IPS-NIHi7 (cell line): ENCODE measurements around the gene CIAO3.
"Not testable (repeated sequence)": the region's sequence is repeated elsewhere in the genome, so short reads cannot be mapped to it uniquely, and the experiment has no call there.

Experiments
- DNase-seq: peaks from one replicate; pipeline ENCODE4 v3.0.0; 2012; ENCODE audit warnings: mixed read lengths; ENCODE audit errors: extremely low spot score

CIAO3 gene

DNA sequence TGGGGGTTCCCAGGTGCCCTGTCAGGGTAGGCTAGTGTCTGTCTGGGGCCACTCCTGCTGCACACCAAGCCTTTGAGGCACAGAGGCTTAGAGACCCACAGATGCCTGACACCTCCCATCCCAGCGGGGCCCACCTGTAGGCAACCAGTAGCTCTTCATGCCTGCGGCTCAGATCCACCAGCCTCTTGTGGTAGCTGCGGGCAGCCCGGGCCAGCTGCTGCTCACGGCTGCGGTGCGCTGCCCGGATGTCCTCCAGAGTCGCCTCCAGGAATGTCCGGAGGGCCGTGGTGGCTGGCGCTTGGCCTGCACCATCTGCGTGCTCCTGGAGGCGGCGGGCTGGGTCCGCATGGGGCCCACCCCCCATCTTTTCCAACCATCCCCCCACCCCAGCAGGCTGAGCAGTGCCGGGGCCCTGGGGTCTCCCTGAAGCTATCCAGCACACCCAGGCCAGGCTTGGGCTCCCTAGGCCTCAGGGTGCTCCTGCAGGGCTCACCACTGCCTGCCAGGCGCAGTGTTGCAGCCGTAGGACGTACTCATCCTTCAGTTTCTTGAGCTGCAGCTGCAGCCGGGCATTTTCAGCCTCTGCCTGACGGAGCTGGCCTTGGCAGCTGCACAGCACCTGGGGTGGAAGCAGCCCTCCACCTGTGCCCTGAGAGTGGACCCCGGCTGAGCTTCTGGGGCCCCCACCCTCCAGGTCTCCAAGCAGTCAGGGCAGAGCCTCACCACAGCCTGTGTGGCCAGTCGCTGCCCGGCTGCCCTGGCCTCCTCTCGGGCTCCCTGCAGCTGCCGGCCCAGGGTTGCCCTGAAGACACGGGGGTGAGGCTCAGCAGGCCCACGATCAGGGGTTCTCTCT is 16.4 kb downstream of the CIAO3 start:
- no peak for DNase-seq

DNA sequence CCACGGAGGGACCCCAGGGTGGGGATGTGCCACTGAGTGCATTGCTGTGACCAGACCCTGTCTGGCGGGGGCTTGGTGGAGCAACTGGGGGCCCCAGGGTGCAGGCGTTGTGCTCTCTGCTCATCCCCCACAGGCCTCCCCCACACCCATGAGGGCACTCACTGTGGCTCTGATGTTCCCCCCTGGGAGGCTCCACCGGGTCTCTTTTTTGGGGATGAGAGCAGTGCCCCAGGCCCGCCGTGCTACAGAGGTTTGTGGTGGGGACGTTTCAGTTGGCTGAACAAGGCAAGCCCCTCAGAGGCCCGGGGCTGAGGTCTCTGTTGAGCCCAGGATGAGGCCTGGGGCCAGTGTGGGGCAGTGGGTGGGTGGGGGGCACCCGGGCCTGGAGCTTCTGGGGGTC is 17.1 kb downstream of the CIAO3 start:
- DNase-seq = no peak

DNA sequence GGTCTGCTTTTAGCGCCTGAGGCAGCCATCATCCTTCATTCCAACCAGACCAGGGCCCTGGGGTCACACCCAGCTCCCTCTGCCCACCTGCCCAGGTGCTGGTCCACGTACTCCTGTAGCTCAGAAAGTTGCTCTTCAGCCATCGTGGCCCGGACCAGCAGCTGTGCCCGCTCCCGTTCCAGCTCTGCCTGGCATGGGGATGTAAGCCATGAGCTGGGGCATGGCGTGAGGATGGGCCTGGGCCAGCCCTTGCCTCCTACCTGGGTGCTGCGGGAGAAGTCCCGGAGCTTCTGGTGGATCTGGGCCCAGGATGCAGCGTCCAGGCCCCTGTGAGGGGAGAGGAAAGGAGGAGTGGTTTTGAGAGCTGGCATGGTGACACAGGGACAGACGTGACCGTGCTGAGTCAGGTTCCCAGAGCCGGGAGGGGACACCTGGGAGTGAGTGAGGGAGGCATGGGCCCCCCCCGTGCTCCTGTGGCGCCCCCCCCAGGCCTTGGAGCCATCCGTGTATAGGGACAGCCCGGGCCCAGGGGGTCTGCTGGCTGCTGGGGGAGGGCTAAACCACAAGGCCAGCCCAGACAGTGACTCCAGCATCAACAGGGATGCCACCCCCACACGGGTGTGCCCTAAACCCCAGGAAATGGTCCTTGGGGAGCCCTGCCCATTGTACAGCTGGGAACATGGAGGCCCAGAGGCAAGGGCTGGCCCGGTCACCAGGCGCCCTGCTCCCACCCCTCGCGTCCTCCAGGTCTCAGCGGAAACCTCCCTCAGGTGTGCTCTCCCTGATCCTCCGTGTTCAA is 17.8 kb downstream of the CIAO3 start:
- no peak for DNase-seq

DNA sequence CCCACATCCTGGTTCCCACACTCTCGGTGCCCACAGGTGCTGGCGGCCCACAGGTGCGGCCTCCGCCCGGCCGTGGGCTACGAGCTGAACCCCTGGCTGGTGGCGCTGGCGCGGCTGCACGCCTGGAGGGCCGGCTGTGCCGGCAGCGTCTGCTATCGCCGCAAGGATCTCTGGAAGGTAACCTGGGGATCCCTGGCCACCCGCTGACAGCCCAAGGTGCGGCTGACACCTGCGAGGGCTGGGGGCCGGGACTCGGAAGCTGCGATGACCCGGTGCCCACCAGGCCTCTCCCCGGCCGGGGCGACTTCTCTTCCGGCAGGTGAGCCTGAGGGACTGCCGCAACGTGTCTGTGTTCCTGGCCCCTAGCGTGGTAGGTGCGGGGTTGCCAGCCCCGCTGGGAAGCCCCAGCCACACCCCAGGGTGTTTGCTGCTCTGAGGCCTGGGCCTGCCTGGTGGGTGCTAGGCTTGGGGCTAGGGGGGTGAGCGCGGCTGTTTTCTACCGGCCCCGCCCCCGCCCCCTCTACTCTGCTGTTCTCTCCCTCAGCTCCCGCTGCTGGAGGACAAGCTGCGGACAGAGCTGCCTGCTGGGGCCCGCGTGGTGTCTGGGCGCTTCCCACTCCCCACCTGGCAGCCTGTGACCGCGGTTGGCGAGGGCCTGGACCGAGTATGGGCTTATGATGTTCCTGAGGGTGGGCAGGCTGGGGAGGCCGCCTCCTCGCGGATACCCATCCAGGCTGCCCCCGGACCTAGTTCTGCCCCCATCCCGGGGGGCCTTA is 18.8 kb downstream of the CIAO3 start:
- DNase-seq = no peak

DNA sequence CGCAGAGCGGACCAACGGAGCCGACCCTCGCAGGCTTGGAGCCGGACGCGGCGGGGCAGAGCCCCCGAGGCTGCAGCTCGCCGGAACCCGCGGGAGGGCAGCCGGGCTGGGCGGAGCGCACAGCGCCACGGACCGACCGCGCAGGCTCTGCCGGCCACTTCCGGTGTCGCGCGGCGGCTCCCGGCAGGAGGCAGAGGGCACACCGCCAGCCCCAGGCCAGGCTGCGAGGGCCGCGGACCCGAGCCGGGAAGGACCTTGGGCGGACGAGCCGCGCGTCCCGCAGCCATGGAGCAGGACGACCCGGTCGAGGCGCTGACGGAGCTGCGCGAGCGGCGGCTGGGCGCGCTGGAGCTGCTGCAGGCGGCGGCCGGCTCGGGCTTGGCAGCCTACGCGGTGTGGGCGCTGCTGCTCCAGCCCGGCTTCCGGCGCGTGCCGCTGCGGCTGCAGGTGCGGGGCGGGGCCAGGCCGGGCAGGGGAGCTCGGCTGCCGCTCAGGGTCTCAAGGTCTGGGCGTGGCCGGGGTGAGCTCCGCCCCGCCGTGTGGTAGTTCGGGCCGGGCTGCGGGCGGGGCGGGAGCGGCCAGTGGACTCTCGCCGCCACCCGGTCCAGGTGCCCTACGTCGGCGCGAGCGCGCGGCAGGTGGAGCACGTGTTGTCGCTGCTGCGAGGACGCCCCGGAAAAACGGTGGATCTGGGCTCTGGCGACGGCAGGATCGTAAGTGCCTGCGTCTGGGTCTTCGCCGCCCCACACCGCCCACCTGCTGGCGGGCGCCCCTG is 19.6 kb downstream of the CIAO3 start, which contains the start of gene ANTKMT:
Gene ANTKMT (plus strand): TSS at position 157 of the 775 bp plus-strand sequence. CDS start 129 bp downstream, at position 286.
- DNase-seq = peak; percentile 92

DNA sequence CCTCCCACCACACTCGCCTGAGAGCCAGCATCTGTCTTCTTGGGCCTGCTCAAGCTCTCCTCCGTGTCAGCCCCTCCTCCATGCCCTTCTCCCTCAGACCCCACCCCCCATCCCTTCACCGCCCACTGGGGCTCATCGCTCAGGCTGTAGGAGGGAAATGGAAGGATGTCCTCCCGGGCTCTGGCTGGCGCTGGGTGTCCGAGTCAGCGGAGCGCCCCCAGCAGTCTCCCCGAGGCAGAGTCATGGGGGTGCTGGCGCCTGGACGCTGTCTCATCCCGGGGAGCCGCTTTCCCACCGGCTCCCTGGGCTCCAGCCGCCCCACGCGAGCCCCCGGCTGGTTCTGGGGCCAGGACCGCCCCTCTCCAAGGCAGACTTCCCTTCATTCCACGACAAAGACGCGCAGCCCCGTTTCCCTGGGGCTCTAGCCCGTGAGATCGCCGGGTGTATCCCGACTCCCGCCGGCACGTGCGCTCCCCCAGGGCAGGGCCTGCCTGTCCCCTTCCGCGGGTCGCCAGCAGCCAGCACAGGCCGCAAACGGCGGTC is 20.3 kb downstream of the CIAO3 start:
- DNase-seq = peak; percentile 69

DNA sequence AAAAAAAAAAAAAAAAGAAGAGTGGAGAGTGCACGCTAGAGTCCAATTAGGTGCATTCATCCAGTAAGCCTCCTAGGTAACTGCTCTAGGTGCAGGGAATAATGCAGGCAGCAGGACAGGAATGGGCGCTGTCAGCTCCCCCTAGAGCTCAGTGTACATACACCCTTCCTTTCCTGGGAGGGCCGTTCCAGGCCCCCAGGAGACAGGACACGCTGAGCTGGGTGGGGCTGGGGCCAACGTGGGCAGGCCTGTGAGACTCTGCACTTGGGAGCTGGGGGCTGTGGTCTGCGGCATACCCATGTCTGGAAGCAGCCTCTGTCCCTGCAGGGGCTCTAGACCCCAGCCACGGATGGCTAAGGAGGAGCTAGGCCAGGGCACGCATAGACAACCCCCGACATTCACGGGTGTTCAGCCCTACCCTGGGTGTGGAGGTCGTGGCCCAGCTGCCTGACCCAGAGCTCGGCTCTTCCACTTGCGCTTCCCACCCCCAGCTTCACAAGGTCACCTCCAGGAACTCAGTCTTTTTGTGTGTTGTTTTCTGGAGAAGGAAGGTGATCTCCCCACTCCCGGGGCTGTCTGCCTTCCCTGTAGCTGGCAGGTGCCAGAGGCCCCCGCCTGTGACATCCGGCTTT is 20.9 kb downstream of the CIAO3 start:
- no peak for DNase-seq

DNA sequence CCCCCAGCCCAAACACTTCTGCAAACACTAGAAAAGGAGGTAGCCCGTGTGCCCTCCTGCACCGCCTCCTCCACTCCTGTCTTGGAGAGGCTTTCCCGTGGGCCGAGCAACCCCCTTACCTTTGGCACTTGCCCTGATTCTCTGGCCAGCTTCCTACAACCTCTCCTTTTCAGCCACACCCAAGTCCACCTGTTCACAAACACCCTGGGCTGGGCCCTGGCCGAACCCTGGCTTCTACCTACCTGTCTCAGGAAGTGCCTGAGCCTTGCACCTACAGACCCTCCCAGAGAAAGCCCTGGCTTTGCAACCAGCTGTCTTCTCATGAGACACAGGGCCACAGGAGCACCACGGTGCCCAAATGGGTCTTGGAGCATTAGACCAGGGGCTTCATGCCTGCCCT is 21.9 kb downstream of the CIAO3 start:
- no peak for DNase-seq

DNA sequence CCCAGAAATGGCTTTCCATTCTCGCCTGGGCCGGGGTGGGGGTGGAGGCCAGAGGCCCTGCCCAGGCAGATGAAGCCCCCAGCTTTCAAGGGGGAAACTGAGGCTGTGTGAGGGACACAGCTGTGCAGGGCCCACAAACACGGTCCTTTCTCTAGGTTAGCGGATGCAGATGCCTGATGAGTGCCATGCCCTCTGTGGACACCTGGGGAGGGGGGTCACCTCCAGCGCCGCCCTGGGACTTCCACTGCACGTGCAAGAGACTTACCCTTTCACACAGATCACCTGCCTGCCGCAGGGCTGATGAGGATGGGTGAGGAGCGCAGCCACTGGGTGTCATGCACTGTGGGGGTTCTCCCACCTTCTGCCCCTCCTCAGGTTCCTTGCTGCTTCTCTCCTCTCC is 22.4 kb downstream of the CIAO3 start:
- no peak for DNase-seq

DNA sequence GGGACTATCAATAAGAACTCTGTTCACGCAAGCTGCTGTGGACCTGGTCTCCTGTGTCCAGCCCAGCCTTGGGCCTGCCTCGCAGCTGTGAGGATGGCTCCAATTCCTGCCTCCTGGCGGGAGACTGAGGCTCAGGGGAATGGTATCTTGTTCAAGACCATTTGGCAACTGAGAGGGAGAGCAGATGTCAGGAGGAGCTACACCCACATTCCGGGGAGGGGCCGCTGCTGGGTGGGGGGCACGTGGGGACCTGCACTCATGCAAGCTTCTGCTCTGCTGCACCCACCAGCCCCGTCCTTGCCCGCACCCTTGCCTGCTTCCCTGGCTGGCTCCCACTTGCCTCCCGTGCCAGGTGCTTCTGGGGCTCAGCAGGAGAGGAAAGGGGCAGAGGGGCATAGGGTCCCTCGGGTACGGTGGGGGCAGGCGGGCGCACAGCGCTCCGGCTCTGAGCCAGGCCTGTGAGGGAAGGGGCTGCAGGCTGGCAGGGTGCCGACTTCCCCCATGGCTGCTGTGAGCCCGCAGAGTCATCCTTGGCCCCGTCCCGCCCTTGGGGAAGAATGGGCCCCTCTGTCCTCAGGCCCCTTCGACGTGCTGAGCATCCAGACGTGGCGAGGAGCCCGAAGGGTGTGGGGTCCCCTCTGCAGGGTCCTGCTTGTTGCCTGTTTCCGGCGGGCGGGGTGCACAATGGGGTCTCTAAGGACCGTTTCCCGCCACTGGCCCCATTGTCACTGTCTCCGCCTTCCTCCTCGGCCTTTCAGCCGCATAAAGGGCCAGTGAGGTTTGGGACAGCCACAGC is 23.1 kb downstream of the CIAO3 start:
- DNase-seq = no peak

DNA sequence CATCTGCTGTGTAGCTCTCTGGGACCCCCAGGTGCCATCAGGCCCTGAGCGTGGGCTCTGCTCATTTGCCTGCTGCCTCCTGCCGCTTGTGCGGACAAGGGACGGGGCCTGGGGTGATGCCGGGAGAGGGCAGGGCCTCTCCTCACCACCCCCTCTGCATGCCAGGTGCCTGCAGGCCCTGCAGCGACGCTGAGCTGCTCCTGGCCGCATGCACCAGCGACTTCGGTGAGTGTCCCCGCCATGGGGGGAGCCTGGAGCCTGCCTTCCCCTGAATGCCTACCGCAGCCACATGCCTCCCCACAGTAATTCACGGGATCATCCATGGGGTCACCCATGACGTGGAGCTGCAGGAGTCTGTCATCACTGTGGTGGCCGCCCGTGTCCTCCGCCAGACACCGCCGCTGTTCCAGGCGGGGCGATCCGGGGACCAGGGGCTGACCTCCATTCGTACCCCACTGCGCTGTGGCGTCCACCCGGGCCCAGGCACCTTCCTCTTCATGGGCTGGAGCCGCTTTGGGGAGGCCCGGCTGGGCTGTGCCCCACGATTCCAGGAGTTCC is 23.9 kb downstream of the CIAO3 start:
- DNase-seq = no peak

DNA sequence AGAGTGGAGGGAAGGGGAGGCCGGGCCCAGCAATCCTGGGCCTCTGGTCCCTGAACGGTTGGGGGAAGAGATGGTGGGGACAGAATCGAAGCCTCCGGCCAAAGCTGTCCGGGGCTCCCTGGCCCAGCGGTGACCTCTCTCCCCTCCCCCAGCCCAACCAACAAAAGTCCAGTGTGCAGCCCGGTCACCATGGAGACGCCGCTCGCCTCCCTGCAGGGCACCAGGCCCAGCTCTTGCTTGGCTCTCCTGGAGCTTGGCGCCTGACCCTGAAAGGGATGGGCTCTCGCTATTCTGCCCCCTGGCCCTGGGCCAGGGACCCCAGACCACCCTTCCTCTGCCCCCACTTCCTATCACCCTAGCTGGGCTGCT is 24.6 kb downstream of the CIAO3 start:
- no peak for DNase-seq

DNA sequence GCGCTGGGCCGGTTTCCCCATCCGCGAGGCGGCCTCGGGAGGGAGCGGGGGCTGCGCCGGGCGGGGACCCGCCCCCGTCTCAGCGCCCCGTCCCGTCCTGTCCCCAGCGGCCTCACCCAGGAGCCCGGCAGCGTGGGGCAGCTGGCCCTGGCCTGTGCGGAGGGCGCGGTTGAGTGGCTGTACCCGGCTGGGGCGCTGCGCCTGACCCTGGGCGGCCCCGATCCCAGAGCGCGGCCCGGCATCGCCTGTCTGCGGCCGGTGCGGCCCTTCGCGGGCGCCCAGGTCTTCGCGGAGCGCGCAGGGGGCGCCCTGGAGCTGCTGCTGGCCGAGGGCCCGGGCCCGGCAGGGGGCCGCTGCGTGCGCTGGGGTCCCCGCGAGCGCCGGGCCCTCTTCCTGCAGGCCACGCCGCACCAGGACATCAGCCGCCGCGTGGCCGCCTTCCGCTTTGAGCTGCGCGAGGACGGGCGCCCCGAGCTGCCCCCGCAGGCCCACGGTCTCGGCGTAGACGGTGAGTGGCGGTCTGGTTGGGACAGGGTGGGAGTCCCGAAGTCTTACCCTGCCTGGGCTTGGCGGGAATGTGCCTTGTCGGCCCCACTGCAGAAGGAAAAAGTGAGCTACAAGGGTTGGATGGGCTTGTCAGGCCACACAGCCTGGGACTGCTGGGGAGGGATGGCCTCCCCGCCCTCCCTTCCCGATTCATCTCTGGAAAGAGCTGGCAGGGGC is 25.2 kb downstream of the CIAO3 start:
- DNase-seq = no peak

DNA sequence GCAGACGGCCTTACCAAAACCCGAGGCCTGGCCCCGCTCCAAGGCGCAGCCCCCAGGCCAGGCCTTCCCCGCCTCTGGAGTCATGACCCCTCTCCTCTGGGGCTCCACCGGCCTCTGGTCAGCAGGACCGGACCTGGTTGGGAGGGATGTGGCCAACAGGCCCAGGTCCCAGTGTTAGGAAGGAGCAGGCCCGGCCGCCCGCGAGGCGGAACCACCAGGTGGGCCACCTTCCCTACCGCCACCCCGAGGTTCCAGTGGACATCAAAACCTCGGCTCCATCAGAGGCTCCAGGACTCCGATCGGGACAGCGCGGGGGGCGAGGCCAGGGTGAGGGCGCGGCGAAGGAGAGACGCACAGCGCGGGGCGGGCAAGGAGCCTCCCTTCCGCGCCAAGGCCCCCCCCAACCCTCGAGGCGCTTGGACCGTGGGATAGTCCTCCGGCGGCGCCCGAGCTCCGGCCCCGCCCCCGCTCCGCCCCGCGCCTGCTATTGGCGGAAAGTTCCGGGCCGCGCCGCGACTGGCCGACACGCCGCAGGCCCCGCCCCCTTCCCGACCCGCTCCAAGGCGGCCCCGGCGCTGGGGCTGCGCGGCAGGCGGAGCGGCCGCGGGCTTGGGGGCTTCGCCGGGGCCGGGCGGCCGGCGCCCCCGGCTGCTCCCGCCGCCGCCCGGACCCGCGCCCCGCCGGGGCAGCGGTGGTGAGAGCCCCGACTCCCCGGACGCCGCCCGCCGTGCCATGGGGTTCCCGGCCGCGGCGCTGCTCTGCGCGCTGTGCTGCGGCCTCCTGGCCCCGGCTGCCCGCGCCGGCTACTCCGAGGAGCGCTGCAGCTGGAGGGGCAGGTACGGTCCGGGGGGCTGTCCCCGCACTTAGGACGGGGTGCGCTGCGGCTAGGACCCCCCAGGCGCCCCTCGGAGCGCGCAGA is 26.0 kb downstream of the CIAO3 start, which contains the start of gene METRN:
Gene METRN (plus strand): TSS at position 561 of the 919 bp plus-strand sequence. CDS start 172 bp downstream, at position 733.
- peak; percentile 90 for DNase-seq

DNA sequence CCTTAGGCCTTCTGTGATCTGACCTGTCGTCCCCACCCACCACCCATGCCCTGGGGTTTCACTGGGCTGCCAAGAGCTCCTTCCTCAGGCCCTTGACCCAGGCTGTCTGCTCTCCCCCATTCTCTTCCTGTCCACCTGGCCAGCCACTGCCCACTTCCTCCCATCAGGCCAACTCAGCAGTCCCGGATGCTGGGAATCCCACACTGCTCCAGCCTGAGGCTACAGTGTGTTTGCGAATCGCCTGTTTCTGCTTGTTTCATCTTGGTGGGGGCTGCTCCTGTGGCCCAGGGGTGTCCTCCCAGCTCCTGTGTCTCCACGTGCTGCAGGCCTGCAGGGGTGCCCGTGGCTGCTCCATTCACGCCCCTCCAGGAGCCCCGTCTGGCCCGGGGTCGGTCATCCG is 26.7 kb downstream of the CIAO3 start:
- DNase-seq = no peak

DNA sequence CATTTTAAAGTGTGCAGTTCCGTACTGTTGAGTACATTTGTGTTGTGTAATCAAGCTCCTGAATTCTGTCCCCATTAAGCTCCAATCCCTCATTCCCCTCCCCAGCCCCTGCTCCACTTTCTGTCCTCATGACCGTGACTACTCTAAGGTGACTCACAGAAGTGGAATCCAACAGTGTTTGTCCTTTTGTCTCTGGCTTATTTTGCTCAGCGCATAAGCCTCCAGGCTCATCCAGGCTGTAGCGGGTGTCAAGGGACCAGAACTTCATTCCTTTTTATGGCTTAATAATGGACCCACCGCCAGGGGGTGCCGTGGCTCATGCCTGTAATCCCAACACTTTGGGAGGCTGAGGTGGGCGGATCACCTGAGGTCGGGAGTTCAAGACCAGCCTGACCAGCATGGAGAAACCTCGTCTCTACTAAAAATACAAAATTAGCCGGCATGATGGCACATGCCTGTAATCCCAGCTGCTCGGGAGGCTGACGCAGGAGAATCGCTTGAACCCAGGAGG is 28.0 kb downstream of the CIAO3 start:
- not testable (repeated sequence) for DNase-seq
